SK-N-SH (cell line): ENCODE measurements around the gene DPYSL4.

Experiments
- CHD2 ChIP-seq: fragments of 150-350 bp; IDR thresholded peaks from 2 replicates; pipeline ENCODE4 v1.6.1; 2018; ENCODE audit warnings: low read length; ENCODE audit not compliant: partially characterized antibody
- CTCF ChIP-seq: fragments of 200-600 bp; sonication (generic); IDR thresholded peaks from 2 replicates; pipeline ENCODE4 v1.6.1; 2017; ENCODE audit warnings: antibody characterized with exemption, mild to moderate bottlenecking, moderate library complexity
- EZH2phosphoT487 ChIP-seq: fragments of 200-600 bp; sonication (generic); IDR thresholded peaks from 2 replicates; pipeline ENCODE4 v1.6.1; 2017; ENCODE audit warnings: low read depth, mixed run types, mild to moderate bottlenecking, antibody characterized with exemption, moderate library complexity, borderline replicate concordance
- GABPA ChIP-seq: IDR thresholded peaks from 2 replicates; pipeline ENCODE4 v1.4.0; 2012; ENCODE audit warnings: low read depth, mild to moderate bottlenecking
- JUND ChIP-seq: IDR thresholded peaks from 2 replicates; pipeline ENCODE4 v1.4.0; 2012
- POLR2AphosphoS5 ChIP-seq: IDR thresholded peaks from 2 replicates; pipeline ENCODE4 v1.6.1; 2012; ENCODE audit warnings: low read depth, low read length
- RAD21 ChIP-seq: IDR thresholded peaks from 2 replicates; pipeline ENCODE4 v1.6.1; 2012; ENCODE audit warnings: mild to moderate bottlenecking, low read length
- RFX5 ChIP-seq: IDR thresholded peaks from 2 replicates; pipeline ENCODE4 v1.6.1; 2012; ENCODE audit warnings: mild to moderate bottlenecking, improper control_type of control experiment, low read length
- TAF1 ChIP-seq: IDR thresholded peaks from 2 replicates; pipeline ENCODE4 v1.6.1; 2012; ENCODE audit warnings: low read depth, mild to moderate bottlenecking, low read length, moderate library complexity, borderline replicate concordance
- YY1 ChIP-seq: IDR thresholded peaks from 2 replicates; pipeline ENCODE4 v1.4.0; 2012; ENCODE audit warnings: low read depth, mild to moderate bottlenecking

- no peak for TF ChIP-seq RFX5
- no peak for TF ChIP-seq TAF1
- no peak for TF ChIP-seq YY1
- TF ChIP-seq CTCF = no peak
- TF ChIP-seq CHD2 = no peak
- TF ChIP-seq POLR2AphosphoS5 = no peak
- TF ChIP-seq JUND = no peak
- no peak for TF ChIP-seq GABPA
- TF ChIP-seq EZH2phosphoT487 = no peak
- no peak for TF ChIP-seq RAD21
These were observed 1.6 kb downstream of the DPYSL4 start for GRCh38 chr10:132188331-132188730.
